GM19025 (cell line): ENCODE results near the gene SLC39A11.

Experiments
- ATAC-seq: cut with Tn5 transposase; IDR thresholded peaks from one replicate; pipeline ENCODE4 v1.9.1; 2021; ENCODE audit warnings: mild to moderate bottlenecking, low read depth, moderate library complexity; ENCODE audit not compliant: unreplicated experiment

SLC39A11 gene

DNA sequence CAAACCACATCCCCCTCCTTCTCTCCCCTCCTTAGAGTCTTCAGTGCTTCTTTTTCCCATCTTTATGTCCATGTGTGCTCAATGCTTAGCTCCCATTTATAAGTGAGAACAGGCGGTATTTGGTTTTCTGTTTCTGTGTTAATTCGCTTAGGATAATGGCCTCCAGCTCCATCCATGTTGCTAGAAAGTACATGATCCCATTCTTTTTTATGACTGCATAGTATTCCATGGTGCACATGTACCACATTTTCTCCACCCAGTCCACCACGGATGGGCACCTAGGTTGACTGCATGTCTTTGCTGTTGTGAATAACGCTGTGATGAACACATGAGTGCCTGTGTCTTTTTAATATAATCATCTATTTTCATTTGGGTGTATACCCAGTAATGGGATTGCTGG, 44.3 kb downstream of the SLC39A11 start:
- ATAC-seq, result no peak

- ATAC-seq, result no peak
Observed at GRCh38 chr17:73045724-73046123, 46.8 kb downstream of the SLC39A11 start.

DNA sequence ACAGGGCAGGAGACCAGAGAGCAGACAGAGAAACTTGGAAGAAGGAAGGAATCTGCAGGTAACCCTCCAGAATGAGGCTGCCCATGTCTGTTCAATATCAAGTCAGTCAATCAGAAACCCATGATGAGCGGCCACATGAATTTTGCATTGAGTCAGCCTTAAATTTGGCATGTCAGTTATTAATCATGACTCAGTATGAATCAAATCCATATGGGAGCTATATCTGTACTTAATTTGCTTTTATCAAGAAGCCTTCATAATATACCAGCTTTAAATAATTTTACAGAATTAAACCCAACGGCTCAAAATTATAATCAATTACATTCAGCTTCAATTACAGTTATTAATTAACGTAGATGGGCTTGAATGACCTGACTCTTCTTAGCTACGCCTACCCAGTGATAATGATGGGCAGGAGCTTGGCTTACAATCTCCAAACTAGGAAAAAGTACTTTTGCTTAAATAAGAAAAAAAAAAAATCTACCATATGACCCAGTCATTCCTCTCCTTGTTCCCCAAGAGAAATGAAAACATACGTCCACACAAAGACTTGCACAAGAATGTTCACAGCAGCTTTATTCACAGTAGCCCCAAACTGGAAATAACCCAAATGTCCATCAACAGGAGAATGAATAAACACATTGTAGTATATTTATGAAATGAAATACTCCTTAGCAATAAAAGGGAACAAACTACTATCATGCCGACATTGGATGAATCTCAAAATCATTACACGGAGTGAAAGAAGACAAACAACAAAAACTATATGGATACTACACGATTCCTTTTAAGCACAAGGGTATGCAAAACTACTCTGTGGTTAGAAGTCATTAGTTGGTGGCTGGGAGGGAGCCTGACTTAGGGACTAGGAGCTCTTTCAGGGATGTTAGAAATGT, 48.6 kb downstream of the SLC39A11 start:
- no peak for ATAC-seq

GRCh38 chr17:73042809-73043685, 49.4 kb downstream of the SLC39A11 start:
- no peak for ATAC-seq

- no peak for ATAC-seq
Observed at GRCh38 chr17:73042225-73042624, 50.3 kb downstream of the SLC39A11 start.

DNA sequence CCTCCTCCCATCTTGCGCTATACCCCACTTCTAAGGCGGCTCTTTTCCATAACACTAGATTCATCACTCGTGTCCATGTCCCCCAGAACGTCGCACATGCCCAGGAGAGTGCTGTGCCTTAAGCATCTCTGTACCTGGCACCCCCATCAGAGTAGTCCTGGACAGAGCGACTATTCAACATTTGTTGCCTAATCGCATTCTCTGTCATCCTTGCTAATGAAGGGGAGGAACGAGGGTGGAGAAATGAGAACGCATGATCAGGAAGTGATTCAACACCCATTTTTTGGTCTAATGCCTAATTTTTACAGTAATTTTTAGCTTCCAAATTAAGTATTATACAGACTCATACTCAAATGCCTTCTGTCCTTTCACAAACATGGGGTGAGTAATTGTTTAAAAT, 53.2 kb downstream of the SLC39A11 start:
- no peak for ATAC-seq

GRCh38 chr17:73031472-73031871, 61.0 kb downstream of the SLC39A11 start:
- ATAC-seq, result no peak

DNA sequence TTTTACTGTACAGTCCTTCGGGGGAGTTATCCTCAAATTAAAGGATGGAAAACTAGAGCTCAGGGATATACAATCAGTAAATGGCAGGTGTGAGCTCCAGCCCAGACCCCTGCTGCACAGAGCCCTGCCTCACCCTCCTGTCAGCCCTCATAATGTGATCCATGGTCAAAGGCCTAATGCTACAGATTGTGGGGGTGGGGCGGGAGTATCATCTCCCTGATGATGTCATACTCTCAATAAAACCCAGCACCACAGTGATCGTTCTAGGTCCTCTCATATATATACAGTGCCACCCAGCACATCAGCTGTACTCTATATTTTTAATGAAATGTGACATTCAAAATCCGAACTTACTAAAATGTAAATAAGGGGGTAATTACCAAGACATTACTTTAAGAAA, 61.5 kb downstream of the SLC39A11 start:
- no peak for ATAC-seq

DNA sequence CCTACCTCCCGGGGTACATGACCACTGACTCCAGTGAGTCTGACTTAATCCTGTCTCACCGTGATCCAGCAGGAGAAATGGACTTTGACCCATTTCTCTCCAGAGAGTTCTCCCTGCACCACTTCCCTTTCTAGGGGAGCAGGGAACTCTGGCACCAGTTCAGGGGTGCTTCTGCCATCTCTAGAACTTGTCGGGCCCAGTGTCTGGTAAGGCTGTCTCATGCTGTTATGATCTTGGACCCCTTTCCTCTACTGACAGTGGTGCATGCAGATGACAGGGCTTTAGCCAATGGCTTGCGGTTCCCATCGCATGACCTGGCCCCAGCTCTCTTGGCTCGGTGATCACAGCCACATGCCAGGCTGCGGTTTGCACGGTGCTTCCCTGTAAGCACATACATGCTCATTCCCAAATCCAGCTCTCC, 62.0 kb downstream of the SLC39A11 start:
- no peak for ATAC-seq

- ATAC-seq, result no peak
Observed at GRCh38 chr17:73029991-73030390, 62.5 kb downstream of the SLC39A11 start.

- no peak for ATAC-seq
Observed at GRCh38 chr17:73029021-73029420, 63.5 kb downstream of the SLC39A11 start.

- no peak for ATAC-seq
Observed at GRCh38 chr17:73028299-73028755, 64.2 kb downstream of the SLC39A11 start.

DNA sequence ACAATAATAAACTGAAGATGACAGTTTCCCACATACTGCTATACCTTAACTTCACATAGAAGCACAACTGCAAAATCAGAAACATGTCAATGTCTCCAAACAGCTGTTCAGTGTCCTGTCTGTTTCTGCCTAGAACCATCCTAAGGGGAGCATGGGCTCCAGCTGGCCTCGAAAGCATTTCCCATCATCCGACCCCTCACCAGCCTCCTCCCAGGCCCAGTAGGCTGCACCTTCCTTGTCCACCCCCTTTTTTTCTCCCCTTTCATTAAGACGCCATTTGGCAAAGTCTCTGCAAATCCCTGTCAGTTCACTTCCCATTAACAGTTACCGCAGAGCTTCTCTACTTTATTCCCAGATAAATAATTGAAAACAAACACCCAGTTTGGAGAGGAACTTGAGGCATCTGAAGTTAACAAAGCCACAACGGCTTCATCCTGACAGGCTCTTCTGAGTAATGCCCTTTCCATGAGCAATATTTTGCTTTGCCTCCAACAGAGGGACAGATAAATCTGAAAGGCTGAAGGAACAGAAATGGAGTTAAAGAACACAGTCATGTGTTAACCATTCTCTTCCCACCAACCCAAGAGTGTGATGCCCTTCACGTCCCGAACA, 65.3 kb downstream of the SLC39A11 start:
- no peak for ATAC-seq

DNA sequence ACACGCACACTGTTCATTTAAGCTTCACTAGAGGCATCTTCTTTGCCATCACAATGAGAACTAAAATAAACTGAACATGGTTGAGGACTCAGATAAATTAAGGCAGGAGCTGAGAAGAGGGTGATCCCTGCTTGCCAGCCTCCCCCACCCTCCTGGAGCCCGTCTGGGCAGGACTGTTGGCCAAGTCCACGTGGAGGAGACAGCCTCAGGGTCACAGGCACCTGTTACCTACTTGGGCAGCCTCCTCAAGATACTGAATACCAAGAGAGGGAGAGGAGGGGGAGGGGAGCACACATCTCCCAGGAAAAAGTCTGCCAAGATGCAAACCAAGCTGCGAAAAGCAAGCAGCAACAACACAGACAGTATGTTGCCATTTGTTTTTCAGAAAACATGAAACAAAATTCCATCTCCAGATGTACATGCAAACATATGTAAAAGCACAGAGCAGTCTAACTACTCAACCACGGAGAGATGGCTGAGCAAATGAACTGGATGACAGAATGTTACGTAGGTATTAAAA, 67.4 kb downstream of the SLC39A11 start:
- no peak for ATAC-seq

DNA sequence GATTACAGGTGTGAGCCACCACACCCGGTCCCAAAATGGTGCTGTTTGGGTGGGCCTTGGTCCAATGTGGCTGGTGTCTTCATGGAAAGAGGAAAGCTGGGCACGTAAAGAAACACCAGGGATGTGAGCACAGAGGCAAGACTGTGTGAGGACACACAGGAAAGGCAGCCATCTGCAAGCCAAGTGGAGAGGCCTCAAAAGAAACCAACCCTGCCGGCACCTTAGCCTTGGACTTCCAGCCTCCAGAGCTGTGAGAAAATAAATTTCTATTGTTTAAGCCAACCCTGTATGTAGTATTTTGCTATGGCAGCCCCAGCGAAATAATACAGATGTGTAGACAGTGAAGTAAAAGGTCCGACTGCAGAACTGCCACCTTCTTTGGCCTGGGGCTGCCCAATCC, 68.7 kb downstream of the SLC39A11 start:
- no peak for ATAC-seq

GRCh38 chr17:73022694-73023093, 69.8 kb downstream of the SLC39A11 start:
- no peak for ATAC-seq

DNA sequence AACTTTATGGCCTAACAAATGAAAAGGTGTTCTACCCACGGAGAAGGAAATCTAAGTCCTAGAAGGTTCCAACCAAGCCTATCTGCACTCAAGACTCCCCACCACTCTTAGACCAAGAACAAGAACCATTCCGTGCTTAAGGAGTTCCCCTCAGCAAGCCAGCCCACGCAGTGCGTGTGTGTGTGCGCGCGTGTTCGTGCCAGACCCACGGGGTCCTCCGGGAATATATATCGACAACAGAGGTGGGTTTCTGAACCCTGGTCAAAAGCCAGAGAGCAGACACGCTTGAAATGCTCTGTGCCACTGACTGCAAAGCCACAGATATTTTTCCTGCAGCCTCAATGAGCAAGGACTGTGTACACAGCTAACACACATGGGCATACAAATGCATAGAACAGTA, 70.7 kb downstream of the SLC39A11 start:
- ATAC-seq, result no peak

GRCh38 chr17:73020110-73020509, 72.4 kb downstream of the SLC39A11 start:
- no peak for ATAC-seq

DNA sequence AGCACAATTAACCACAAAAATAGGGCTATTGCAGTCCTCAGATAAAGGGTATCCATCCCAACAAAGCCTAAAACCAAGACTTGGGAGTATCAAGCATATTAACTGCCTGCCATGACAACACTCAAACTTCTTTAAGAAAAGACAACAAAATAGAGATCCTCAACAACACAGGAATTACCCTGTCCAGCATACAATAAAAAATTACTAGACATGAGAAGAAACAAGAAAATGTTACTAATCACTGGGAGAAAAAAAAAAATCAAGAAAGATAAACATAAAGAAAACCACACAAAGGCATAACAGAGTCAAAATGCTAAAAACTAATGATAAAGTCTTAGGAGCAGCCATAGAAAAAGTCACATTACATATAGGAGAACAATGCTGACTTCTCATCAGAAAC, 73.9 kb downstream of the SLC39A11 start:
- ATAC-seq, result no peak

- ATAC-seq, result no peak
Observed at GRCh38 chr17:73017658-73018057, 74.8 kb downstream of the SLC39A11 start.
